TTC549 (cell line): ENCODE results near the gene SRPK2.

Experiments used
- FAIRE-seq: peaks from 2 replicates; lab custom pipeline; 2012; peaks lifted over from hg19 to GRCh38; lab: Jason Lieb, UNC

The SRPK2 gene

DNA sequence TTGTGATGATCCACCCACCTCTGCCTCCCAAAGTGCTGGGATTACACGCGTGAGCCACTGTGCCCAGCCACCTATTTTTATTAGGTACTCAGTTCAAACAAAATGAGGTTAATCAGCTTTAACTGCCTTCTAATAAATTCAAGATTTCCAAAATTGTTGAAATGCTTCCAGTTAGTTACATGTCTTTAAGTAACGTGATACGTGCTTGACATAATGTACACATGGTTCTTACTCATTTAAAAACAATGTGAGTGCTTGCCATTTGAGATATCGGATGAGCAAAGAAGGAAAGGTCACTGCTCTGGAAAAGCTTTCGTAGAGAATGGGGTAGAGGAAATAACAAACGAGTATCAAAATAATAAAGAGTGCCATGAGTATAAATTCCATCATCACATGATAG lies 291.1 kb downstream of the SRPK2 start:
- FAIRE-seq: no peak

DNA sequence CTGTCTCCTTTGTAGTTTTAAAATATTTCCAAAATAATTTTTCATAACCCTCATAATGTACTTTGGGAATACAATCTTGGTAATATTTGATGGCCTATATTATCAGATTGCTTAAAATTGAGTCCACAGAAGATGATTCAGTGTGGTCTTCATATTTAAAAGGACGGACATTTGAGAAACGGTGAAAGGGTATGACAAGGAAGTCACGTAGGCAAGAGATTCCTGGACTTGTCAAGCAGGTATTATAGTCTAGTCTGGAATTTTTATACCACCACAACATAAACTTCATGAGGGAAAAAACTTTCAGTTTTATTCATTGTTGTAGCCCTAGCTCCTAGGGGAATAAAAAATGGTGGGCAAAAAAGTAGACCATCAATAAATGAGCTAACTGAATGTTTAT lies 292.4 kb downstream of the SRPK2 start:
- no peak for FAIRE-seq

DNA sequence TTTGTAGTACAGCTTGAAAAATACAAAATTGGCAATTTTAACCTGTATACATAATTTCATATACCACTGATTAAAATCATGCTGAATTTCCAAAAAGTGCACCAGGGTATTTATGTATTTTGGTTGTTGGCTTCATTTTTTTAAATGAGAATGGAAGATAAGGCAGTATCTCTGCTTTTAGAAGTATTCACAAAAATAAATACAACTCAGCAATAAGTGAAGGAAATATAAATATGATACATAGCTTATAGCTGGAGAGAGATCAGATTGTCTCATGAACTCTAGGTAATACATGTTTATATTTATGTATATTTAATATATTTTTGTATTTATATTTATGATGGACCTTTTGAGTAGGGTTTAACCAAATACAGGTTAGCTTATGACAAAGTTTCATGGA lies 293.8 kb downstream of the SRPK2 start:
- FAIRE-seq: no peak

- no peak for FAIRE-seq
Observed at GRCh38 chr7:105088456-105088855, 300.3 kb downstream of the SRPK2 start.

DNA sequence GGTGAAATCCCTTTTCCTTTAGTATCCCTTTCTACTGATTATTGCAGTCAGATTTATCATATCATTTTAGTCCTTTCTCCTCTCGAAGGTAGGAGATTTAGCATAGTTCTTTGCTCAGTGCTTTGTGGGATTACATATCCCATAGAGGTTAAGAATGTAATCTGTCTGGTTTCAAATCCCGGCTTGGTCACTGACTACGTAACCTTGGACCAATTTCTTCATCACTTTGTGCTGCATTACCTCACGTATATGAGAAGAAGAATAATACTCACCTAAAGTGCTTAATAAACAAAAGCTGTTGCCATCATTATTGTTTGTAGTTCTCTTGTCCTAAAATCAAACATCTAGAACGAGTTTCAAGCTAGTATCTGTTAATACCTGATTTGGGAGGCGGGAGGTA lies 300.7 kb downstream of the SRPK2 start:
- no peak for FAIRE-seq

GRCh38 chr7:105086850-105087249 lies 301.9 kb downstream of the SRPK2 start:
- FAIRE-seq: peak; percentile 78

- FAIRE-seq: no peak
Observed at GRCh38 chr7:105084581-105084980, 304.1 kb downstream of the SRPK2 start.

- FAIRE-seq: no peak
Observed at GRCh38 chr7:105079348-105079747, 309.4 kb downstream of the SRPK2 start.

GRCh38 chr7:105073143-105073542 lies 315.6 kb downstream of the SRPK2 start:
- no peak for FAIRE-seq

GRCh38 chr7:105068886-105069285 lies 319.8 kb downstream of the SRPK2 start:
- no peak for FAIRE-seq

GRCh38 chr7:105067691-105068090 lies 321.0 kb downstream of the SRPK2 start:
- FAIRE-seq: no peak
